Renal pelvis (tissue), 4 donors: Measurements from ENCODE around the gene SDK2. TPM values are rescaled to one million over a fixed set of nuclear protein-coding genes. Genes with fewer than 3 reads are reported as not detected.
"Not testable (repeated sequence)": the region's sequence is repeated elsewhere in the genome, so short reads cannot be mapped to it uniquely, and the experiment has no call there.

Experiments used
- DNase-seq: peaks from one replicate; pipeline ENCODE4 v3.0.0-alpha.2; 2013
- polyA plus RNA-seq, 3 donors: library from polyadenylated mRNA; unstranded; fragments of 120-200 nt; gene quantifications; one replicate each; pipeline ENCODE4 v1.2.1, GENCODE V29; 2013; ENCODE audit not compliant: insufficient read length in 3 of 3

The SDK2 gene
- polyA plus RNA-seq, 3 donors = 7.2 to 10.0 (median 9.9) TPM

GRCh38 chr17:73490851-73491250 lies 153.4 kb downstream of the SDK2 start:
- no peak for DNase-seq

GRCh38 chr17:73489991-73490390 lies 154.3 kb downstream of the SDK2 start:
- DNase-seq = no peak

- DNase-seq = no peak
These were observed 154.9 kb downstream of the SDK2 start for GRCh38 chr17:73489333-73489732.

GRCh38 chr17:73485130-73485529 lies 159.1 kb downstream of the SDK2 start:
- DNase-seq = no peak

GRCh38 chr17:73482894-73483293 lies 161.4 kb downstream of the SDK2 start:
- DNase-seq = no peak

- DNase-seq = no peak
These were observed 162.0 kb downstream of the SDK2 start for GRCh38 chr17:73482251-73482716.

GRCh38 chr17:73481676-73482075 lies 162.6 kb downstream of the SDK2 start:
- DNase-seq = no peak

GRCh38 chr17:73480740-73481139 lies 163.5 kb downstream of the SDK2 start:
- DNase-seq = no peak

GRCh38 chr17:73478768-73479424 lies 165.3 kb downstream of the SDK2 start:
- DNase-seq = no peak

GRCh38 chr17:73478334-73478733 lies 165.9 kb downstream of the SDK2 start:
- DNase-seq = no peak

GRCh38 chr17:73476890-73477350 lies 167.3 kb downstream of the SDK2 start:
- no peak for DNase-seq

- DNase-seq = no peak
These were observed 169.8 kb downstream of the SDK2 start for GRCh38 chr17:73474370-73474988.

GRCh38 chr17:73472715-73473114 lies 171.5 kb downstream of the SDK2 start:
- not testable (repeated sequence) for DNase-seq

- no peak for DNase-seq
These were observed 172.3 kb downstream of the SDK2 start for GRCh38 chr17:73471924-73472323.

- DNase-seq = no peak
These were observed 173.9 kb downstream of the SDK2 start for GRCh38 chr17:73470316-73470826.

GRCh38 chr17:73469311-73469710 lies 174.9 kb downstream of the SDK2 start:
- no peak for DNase-seq

GRCh38 chr17:73468221-73468620 lies 176.0 kb downstream of the SDK2 start:
- DNase-seq = no peak

GRCh38 chr17:73467651-73468050 lies 176.6 kb downstream of the SDK2 start:
- DNase-seq = no peak

- no peak for DNase-seq
These were observed 177.4 kb downstream of the SDK2 start for GRCh38 chr17:73466704-73467433.

GRCh38 chr17:73465953-73466230 lies 178.4 kb downstream of the SDK2 start:
- no peak for DNase-seq

GRCh38 chr17:73465130-73465952 lies 178.9 kb downstream of the SDK2 start:
- DNase-seq = no peak

- DNase-seq = no peak
These were observed 179.8 kb downstream of the SDK2 start for GRCh38 chr17:73464447-73464846.
